K562 (cell line): Measurements from ENCODE around the gene CYTH1. TPM values are rescaled to one million over a fixed set of nuclear protein-coding genes. Genes with fewer than 3 reads are reported as not detected.

Experiments
- ATAC-seq: fragments of 200-7000 bp; cut with Tn5 transposase; 3 replicates; pipeline ENCODE4 v1.9.1; 2020; ENCODE audit warnings: moderate library complexity
- BruUV-seq: library from RNA; stranded (reverse); fragments of 400-500 nt; replicated peaks from 2 replicates; lab custom pipeline; 2021; lab: Mats Ljungman, UMichigan
- CTCF ChIA-PET: fragments of 300-600 bp; formaldehyde crosslinking; extraction: SDS; loops from one replicate; lab custom pipeline; 2021; ENCODE audit warnings: low intra/inter-chr PET ratio; lab: Yijun Ruan, JAX
- POLR2A ChIA-PET: fragments of 300-600, 350-650 bp; sonication (Branson Sonifier 250); formaldehyde crosslinking; extraction: SDS; loops from one replicate; lab custom pipeline; 2021; ENCODE audit warnings: antibody characterized with exemption, inconsistent platforms; lab: Yijun Ruan, JAX
- DNase-seq, 4 experiments: peaks; one replicate each; pipeline versions ENCODE4 v3.0.0 to v3.0.0-alpha.2; 2011 to 2018; ENCODE audit warnings: low spot score in 3 of 4, mixed read lengths in 3 of 4; ENCODE audit errors: extremely low read depth in 1 of 4
- FAIRE-seq: peaks from 2 replicates; lab custom pipeline; 2011; peaks lifted over from hg19 to GRCh38; lab: Jason Lieb, UNC
- H2AFZ ChIP-seq: 2 replicates; pipeline ENCODE4 v1.6.0; 2011; ENCODE audit warnings: low read depth, low read length, control low read depth, inconsistent platforms
- H3K27ac ChIP-seq: fragments of 200-600 bp; 3 replicates; pipeline ENCODE4 v1.8.0; 2011; ENCODE audit warnings: low read depth, mild to moderate bottlenecking, control low read depth, inconsistent platforms, low read length, moderate library complexity, mixed read lengths; ENCODE audit errors: extremely low read depth
- H3K27me3 ChIP-seq, 2 experiments: fragments of 300-600 bp in 1 of 2; 2 replicates in 1 of 2; 3 replicates in 1 of 2; pipeline versions ENCODE4 v1.6.0 to v1.8.0; 2011; ENCODE audit warnings: inconsistent platforms in 2 of 2, low read length in 2 of 2, mild to moderate bottlenecking in 1 of 2, mixed read lengths in 1 of 2, moderate library complexity in 1 of 2; ENCODE audit not compliant: control insufficient read depth in 2 of 2, insufficient read depth in 2 of 2
- H3K36me3 ChIP-seq: fragments of 300-600 bp; 3 replicates; pipeline ENCODE4 v1.8.0; 2011; ENCODE audit warnings: mild to moderate bottlenecking, low read length, inconsistent platforms; ENCODE audit not compliant: control insufficient read depth, insufficient read depth
- H3K4me1 ChIP-seq, 2 experiments: fragments of 200-600 bp in 1 of 2; replicated peaks in 1 of 2; 2 replicates in 1 of 2; 3 replicates in 1 of 2; pipeline versions ENCODE4 v1.5.1 to v1.8.0; 2011; ENCODE audit warnings: inconsistent platforms in 2 of 2, low read length in 2 of 2, mild to moderate bottlenecking in 1 of 2, mixed read lengths in 1 of 2, moderate library complexity in 1 of 2; ENCODE audit not compliant: control insufficient read depth in 2 of 2, insufficient read depth in 2 of 2
- H3K4me2 ChIP-seq: 2 replicates; pipeline ENCODE4 v1.6.1; 2011; ENCODE audit warnings: low read length, control low read depth, inconsistent platforms, mixed read lengths; ENCODE audit not compliant: insufficient read depth
- H3K4me3 ChIP-seq: fragments of 200-600 bp; sonication (generic), shearing (Covaris generic); 2 replicates; pipeline ENCODE4 v1.5.1; 2016; ENCODE audit warnings: control low read depth, inconsistent platforms
- H3K79me2 ChIP-seq: fragments of 200-600 bp; 3 replicates; pipeline ENCODE4 v1.8.0; 2011; ENCODE audit warnings: low read length, inconsistent platforms; ENCODE audit not compliant: control insufficient read depth, insufficient read depth
- H3K9ac ChIP-seq, 2 experiments: 2 replicates each; pipeline versions ENCODE4 v1.6.0 to v1.6.1; 2011; ENCODE audit warnings: low read depth in 2 of 2, low read length in 2 of 2, control low read depth in 1 of 2, inconsistent platforms in 1 of 2, mild to moderate bottlenecking in 1 of 2, mixed read lengths in 1 of 2; ENCODE audit not compliant: insufficient read depth in 1 of 2
- H3K9me1 ChIP-seq: one replicate; pipeline ENCODE4 v1.6.0; 2011; ENCODE audit warnings: inconsistent platforms, mild to moderate bottlenecking, low read length, moderate library complexity; ENCODE audit not compliant: control insufficient read depth, insufficient read depth
- H3K9me3 ChIP-seq: replicated peaks from 2 replicates; pipeline ENCODE4 v1.5.1; 2011; ENCODE audit warnings: low read depth, low read length, inconsistent platforms; ENCODE audit not compliant: control insufficient read depth, insufficient read depth
- H4K20me1 ChIP-seq: replicated peaks from 2 replicates; pipeline ENCODE4 v1.6.1; 2011; ENCODE audit warnings: low read length, inconsistent platforms, mixed read lengths; ENCODE audit not compliant: control insufficient read depth, insufficient read depth
- CHD4 ChIP-seq: fragments of 200-600 bp; sonication (generic); IDR thresholded peaks from 3 replicates; pipeline ENCODE4 v1.6.1; 2012; ENCODE audit warnings: low read depth, mild to moderate bottlenecking, mixed read lengths, low read length, inconsistent platforms; ENCODE audit not compliant: insufficient read depth, insufficient replicate concordance, poor library complexity, severe bottlenecking
- HDAC3 ChIP-seq: fragments of 450-650 bp; IDR thresholded peaks from 2 replicates; pipeline ENCODE4 v1.6.1; 2018; ENCODE audit warnings: borderline replicate concordance, mild to moderate bottlenecking, moderate library complexity; ENCODE audit not compliant: partially characterized antibody
- HEY1 ChIP-seq: fragments of 250-450 bp; sonication (Bioruptor Pico); IDR thresholded peaks from 2 replicates; pipeline ENCODE4 v1.5.0; 2020; ENCODE audit warnings: mild to moderate bottlenecking, moderate library complexity, borderline replicate concordance
- HMBOX1 ChIP-seq: sonication (generic); IDR thresholded peaks from 2 replicates; pipeline ENCODE4 v1.6.1; 2016
- MEF2D ChIP-seq: conservative IDR thresholded peaks from 2 replicates; pipeline ENCODE4 v1.6.1; 2016; ENCODE audit warnings: low read depth, missing genetic modification characterization, missing compliant biosample characterization
- MTA1 ChIP-seq: fragments of 450-650 bp; IDR thresholded peaks from 2 replicates; pipeline ENCODE4 v1.6.1; 2017; ENCODE audit warnings: borderline replicate concordance
- PCBP2 ChIP-seq: fragments of 200-400 bp; formaldehyde crosslinking; IDR thresholded peaks from 2 replicates; pipeline ENCODE4 v1.6.1; 2018; ENCODE audit warnings: low read length, low read depth, mild to moderate bottlenecking, moderate library complexity; ENCODE audit not compliant: poor library complexity, severe bottlenecking
- POLR2G ChIP-seq: fragments of 200-400 bp; formaldehyde crosslinking; IDR thresholded peaks from 2 replicates; pipeline ENCODE4 v1.6.1; 2017; ENCODE audit warnings: low read depth, mild to moderate bottlenecking, antibody characterized with exemption, low read length, moderate library complexity
- RAD21 ChIP-seq, 2 experiments: fragments of 250-450 bp in 1 of 2; fragments of 450-650 bp in 1 of 2; sonication (Bioruptor Pico) in 1 of 2; formaldehyde crosslinking in 1 of 2; IDR thresholded peaks in 1 of 2; conservative IDR thresholded peaks in 1 of 2; 2 replicates each; pipeline versions ENCODE4 v1.4.0 to v1.8.0; 2020 to 2022; ENCODE audit warnings: mild to moderate bottlenecking in 2 of 2, moderate library complexity in 1 of 2
- SMC3 ChIP-seq: conservative IDR thresholded peaks from 2 replicates; pipeline ENCODE4 v1.6.1; 2011; ENCODE audit warnings: low read depth, low read length, improper control_type of control experiment; ENCODE audit not compliant: insufficient read depth
- WGBS: fragments of 100-300 bp; shearing (Covaris generic); methylation state at CpG from one replicate; pipeline ENCODE4 v1.1.6; 2016; ENCODE audit warnings: low coverage, mixed read lengths; ENCODE audit not compliant: insufficient coverage; ENCODE audit errors: missing lambda C conversion rate; 5-methylcytosine and 5-hydroxymethylcytosine counted together
- in situ Hi-C: fragments of 300-500 bp; cut with MboI; formaldehyde crosslinking; loops from 4 replicates; pipeline ENCODE4 v1.15.0; 2018; ENCODE audit warnings: inconsistent platforms, mixed read lengths
- intact Hi-C: fragments of 100-400 bp; cut with micrococcal nuclease; formaldehyde crosslinking; loops from 2 replicates; pipeline ENCODE4 v1.14.2; 2022
- polyA plus RNA-seq, 8 experiments: library from polyadenylated mRNA; depleted of rRNA in 4 of 8; stranded (reverse) in 5 of 8; unstranded in 3 of 8; fragments of >200 nt; fragmentation: Nextera tagmentation in 2 of 8; fragmentation: Illumina TruSeq in 1 of 8; extraction: Ambion mirVana in 2 of 8; extraction: Trizol in 1 of 8; gene quantifications; 2 replicates each; pipeline versions ENCODE4 v1.2.1 to v1.2.3, GENCODE V29; 2011 to 2014; ENCODE audit warnings: inconsistent platforms in 1 of 8, missing spikeins in 1 of 8
- total RNA-seq, 7 experiments: library from RNA; depleted of rRNA in 6 of 7; stranded (reverse); fragments of >200 nt in 6 of 7; fragmentation: Illumina TruSeq in 2 of 7; extraction: Trizol in 2 of 7; gene quantifications; 2 replicates each; pipeline versions ENCODE4 v1.2.1 to v1.2.3, GENCODE V29; 2011 to 2021; ENCODE audit warnings: low replicate concordance in 1 of 7
- TF ChIP-seq, protein P1 (sequence below): fragments of 250-450 bp; sonication (Bioruptor Pico); IDR thresholded peaks from 2 replicates; pipeline ENCODE4 v1.4.0; 2020; ENCODE audit warnings: mild to moderate bottlenecking
- TF ChIP-seq, protein P2 (sequence below): fragments of 450-650 bp; IDR thresholded peaks from 2 replicates; pipeline ENCODE4 v1.6.1; 2018; ENCODE audit not compliant: partially characterized antibody

The CYTH1 gene
- total and polyA plus RNA-seq, 9 of the 15 experiments (the other 6 are each of a cell fraction or from before 2014, with no cell fraction given): 0.52 to 27.7 (median 16.8) TPM

GRCh38 chr17:78798695-78799559, 16.9 kb upstream of the CYTH1 start:
- POLR2A ChIA-PET: interaction anchor here (1.0 to 2.4 kb wide), 5 partner anchors 8 to 172 kb away, joined by 3 to 12 read pairs (median 4); no protein-coding TSS in a partner anchor
- intact Hi-C loops: no loop called here
- peak in 2 of 4 experiments; percentile 28 to 49 for DNase-seq
- TF ChIP-seq HEY1 (CRISPR knock-in tag) (no peak), CHD4 (no peak), PCBP2 (no peak), POLR2G (peak; percentile 35; the same call in 1 of the 2 replicates), SMC3 (0 out of 2 replicates have a peak, but pooled peaks have one; percentile 29), MEF2D (tag) (no peak), HDAC3 (no peak), MTA1 (no peak), HMBOX1 (peak; percentile 85), RAD21 (CRISPR knock-in tag; conservative IDR thresholded peaks at IDR 0.05 in 1 of 2, IDR thresholded peaks at IDR 0.05 in 1 of 2) (peak in 1 of 2 experiments; percentile 49; a peak in 3 of 4 replicates)
- TF ChIP-seq, protein P1, sequence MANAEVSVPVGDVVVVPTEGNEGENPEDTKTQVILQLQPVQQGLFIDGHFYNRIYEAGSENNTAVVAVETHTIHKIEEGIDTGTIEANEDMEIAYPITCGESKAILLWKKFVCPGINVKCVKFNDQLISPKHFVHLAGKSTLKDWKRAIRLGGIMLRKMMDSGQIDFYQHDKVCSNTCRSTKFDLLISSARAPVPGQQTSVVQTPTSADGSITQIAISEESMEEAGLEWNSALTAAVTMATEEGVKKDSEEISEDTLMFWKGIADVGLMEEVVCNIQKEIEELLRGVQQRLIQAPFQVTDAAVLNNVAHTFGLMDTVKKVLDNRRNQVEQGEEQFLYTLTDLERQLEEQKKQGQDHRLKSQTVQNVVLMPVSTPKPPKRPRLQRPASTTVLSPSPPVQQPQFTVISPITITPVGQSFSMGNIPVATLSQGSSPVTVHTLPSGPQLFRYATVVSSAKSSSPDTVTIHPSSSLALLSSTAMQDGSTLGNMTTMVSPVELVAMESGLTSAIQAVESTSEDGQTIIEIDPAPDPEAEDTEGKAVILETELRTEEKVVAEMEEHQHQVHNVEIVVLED (CRISPR knock-in tag): no peak
- TF ChIP-seq, protein P2, sequence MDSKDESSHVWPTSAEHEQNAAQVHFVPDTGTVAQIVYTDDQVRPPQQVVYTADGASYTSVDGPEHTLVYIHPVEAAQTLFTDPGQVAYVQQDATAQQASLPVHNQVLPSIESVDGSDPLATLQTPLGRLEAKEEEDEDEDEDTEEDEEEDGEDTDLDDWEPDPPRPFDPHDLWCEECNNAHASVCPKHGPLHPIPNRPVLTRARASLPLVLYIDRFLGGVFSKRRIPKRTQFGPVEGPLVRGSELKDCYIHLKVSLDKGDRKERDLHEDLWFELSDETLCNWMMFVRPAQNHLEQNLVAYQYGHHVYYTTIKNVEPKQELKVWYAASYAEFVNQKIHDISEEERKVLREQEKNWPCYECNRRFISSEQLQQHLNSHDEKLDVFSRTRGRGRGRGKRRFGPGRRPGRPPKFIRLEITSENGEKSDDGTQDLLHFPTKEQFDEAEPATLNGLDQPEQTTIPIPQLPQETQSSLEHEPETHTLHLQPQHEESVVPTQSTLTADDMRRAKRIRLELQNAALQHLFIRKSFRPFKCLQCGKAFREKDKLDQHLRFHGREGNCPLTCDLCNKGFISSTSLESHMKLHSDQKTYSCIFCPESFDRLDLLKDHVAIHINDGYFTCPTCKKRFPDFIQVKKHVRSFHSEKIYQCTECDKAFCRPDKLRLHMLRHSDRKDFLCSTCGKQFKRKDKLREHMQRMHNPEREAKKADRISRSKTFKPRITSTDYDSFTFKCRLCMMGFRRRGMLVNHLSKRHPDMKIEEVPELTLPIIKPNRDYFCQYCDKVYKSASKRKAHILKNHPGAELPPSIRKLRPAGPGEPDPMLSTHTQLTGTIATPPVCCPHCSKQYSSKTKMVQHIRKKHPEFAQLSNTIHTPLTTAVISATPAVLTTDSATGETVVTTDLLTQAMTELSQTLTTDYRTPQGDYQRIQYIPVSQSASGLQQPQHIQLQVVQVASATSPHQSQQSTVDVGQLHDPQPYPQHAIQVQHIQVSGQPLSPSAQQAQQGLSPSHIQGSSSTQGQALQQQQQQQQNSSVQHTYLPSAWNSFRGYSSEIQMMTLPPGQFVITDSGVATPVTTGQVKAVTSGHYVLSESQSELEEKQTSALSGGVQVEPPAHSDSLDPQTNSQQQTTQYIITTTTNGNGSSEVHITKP: no peak

More at GRCh38 chr17:78798695-78799559, 16.9 kb upstream of the CYTH1 start:
- Histone ChIP-seq H3K36me3 (peaks cover 91% of the 10 kb centered on the region), H3K27ac (no peak overlapping the region), H3K4me1 (no peaks in the 10 kb centered on the region; a peak in 2 of 5 replicates), H2AFZ (no peak overlapping the region), H3K79me2 (no peaks in the 10 kb centered on the region), H3K27me3 (no peaks in the 10 kb centered on the region), H3K4me2 (no peak overlapping the region), H3K9me3 (no peaks in the 10 kb centered on the region), H4K20me1 (peaks cover 6% of the 10 kb centered on the region; the same call in 1 of the 2 replicates), H3K4me3 (no peak overlapping the region), H3K9me1 (no peaks in the 10 kb centered on the region), H3K9ac (0 out of 4 replicates have a peak overlapping the region, but pooled peaks of 1 of the 2 experiments have one; percentile 21)
- WGBS: 91% methylated on average over 22 of the region's 33 CpGs
- peak; percentile 76 for FAIRE-seq
- in situ Hi-C loops: no loop called here
- ATAC-seq: peak; percentile 77
- CTCF ChIA-PET: interaction anchor here (0.6 kb wide), 1 partner anchor 304 kb away, joined by 3 read pairs; no protein-coding TSS in a partner anchor
- BruUV-seq: no TSS peak
